Activated naive CD8-positive, alpha-beta T cell treated with anti-CD3 and anti-CD28 coated beads, Interleukin-2, amount 50 U/mL, for 24 hours (primary cell): Measurements from ENCODE around the gene BOLL.
"Not testable (repeated sequence)": the region's sequence is repeated elsewhere in the genome, so short reads cannot be mapped to it uniquely, and the experiment has no call there.

Experiments used
- ATAC-seq: fragments of 150-1000 bp; cut with Tn5 transposase; one replicate; pipeline ENCODE4 v1.10.0; 2021
- DNase-seq: peaks from one replicate; pipeline ENCODE4 v3.0.0; 2021
- H3K27ac Mint-ChIP-seq: one replicate; pipeline ENCODE4 v1.8.0; 2021; ENCODE audit warnings: mild to moderate bottlenecking, mixed read lengths
- H3K27me3 Mint-ChIP-seq: one replicate; pipeline ENCODE4 v1.8.0; 2021; ENCODE audit warnings: mixed read lengths
- H3K36me3 Mint-ChIP-seq: one replicate; pipeline ENCODE4 v1.8.0; 2021; ENCODE audit warnings: low read depth, mixed read lengths
- H3K4me1 Mint-ChIP-seq: one replicate; pipeline ENCODE4 v1.8.0; 2021; ENCODE audit warnings: mixed read lengths
- H3K4me3 Mint-ChIP-seq: one replicate; pipeline ENCODE4 v1.8.0; 2021; ENCODE audit warnings: mild to moderate bottlenecking, moderate library complexity, mixed read lengths
- H3K9me3 Mint-ChIP-seq: one replicate; pipeline ENCODE4 v1.8.0; 2021; ENCODE audit warnings: mixed read lengths

BOLL gene

GRCh38 chr2:197705912-197706838, 78.9 kb downstream of the BOLL start:
- Mint-ChIP-seq H3K4me3 (peak overlapping the region; percentile 86), H3K4me1 (peaks cover 41% of the 10 kb centered on the region), H3K27ac (peak overlapping the region; percentile 93), H3K36me3 (peaks cover 32% of the 10 kb centered on the region), H3K9me3 (no peaks in the 10 kb centered on the region), H3K27me3 (no peaks in the 10 kb centered on the region)
- DNase-seq (peak; percentile 12), ATAC-seq (no peak)

GRCh38 chr2:197705121-197705911, 79.8 kb downstream of the BOLL start, which contains the start of gene MARS2:
TSS of gene MARS2 (plus strand) at chr2:197705369. CDS start at chr2:197705406, 37 bp downstream.
- peak; percentile 93 for DNase-seq
- Mint-ChIP-seq H3K4me1 (peaks cover 34% of the 10 kb centered on the region), H3K27ac (peak within 1 kb of the TSS; percentile 93), H3K27me3 (peaks cover 2% of the 10 kb centered on the region), H3K9me3 (no peaks in the 10 kb centered on the region), H3K36me3 (peaks cover 29% of the 10 kb centered on the region), H3K4me3 (peak within 1 kb of the TSS; percentile 86)
- ATAC-seq: peak; percentile 84

GRCh38 chr2:197704434-197705120, 80.5 kb downstream of the BOLL start:
- peaks cover 24% of the 10 kb centered on the region for H3K36me3 Mint-ChIP-seq
- ATAC-seq (peak; percentile 30), DNase-seq (no peak)
- H3K4me3 Mint-ChIP-seq: peak overlapping the region; percentile 86
- peaks cover 6% of the 10 kb centered on the region for H3K27me3 Mint-ChIP-seq
- H3K4me1 Mint-ChIP-seq: peaks cover 27% of the 10 kb centered on the region
- peak overlapping the region; percentile 93 for H3K27ac Mint-ChIP-seq
- no peaks in the 10 kb centered on the region for H3K9me3 Mint-ChIP-seq

GRCh38 chr2:197700960-197701359, 84.2 kb downstream of the BOLL start:
- peaks cover 6% of the 10 kb centered on the region for H3K4me1 Mint-ChIP-seq
- no peak overlapping the region for H3K27ac Mint-ChIP-seq
- H3K36me3 Mint-ChIP-seq: peaks cover 2% of the 10 kb centered on the region
- DNase-seq (no peak), ATAC-seq (no peak)
- no peaks in the 10 kb centered on the region for H3K9me3 Mint-ChIP-seq
- no peak overlapping the region for H3K4me3 Mint-ChIP-seq
- H3K27me3 Mint-ChIP-seq: peaks cover 8% of the 10 kb centered on the region

GRCh38 chr2:197699724-197700123, 85.4 kb downstream of the BOLL start:
- not testable (repeated sequence) for DNase-seq, H3K4me1 Mint-ChIP-seq, H3K9me3 Mint-ChIP-seq, H3K36me3 Mint-ChIP-seq, H3K27ac Mint-ChIP-seq, H3K27me3 Mint-ChIP-seq, ATAC-seq, H3K4me3 Mint-ChIP-seq

- H3K4me1 Mint-ChIP-seq, H3K4me3 Mint-ChIP-seq, ATAC-seq: not testable (repeated sequence)
These were observed 88.5 kb downstream of the BOLL start for GRCh38 chr2:197696571-197696970.

GRCh38 chr2:197695971-197696370, 89.1 kb downstream of the BOLL start:
- ATAC-seq: not testable (repeated sequence)

More at GRCh38 chr2:197696571-197696970, 88.5 kb downstream of the BOLL start:
- not testable (repeated sequence) for H3K27me3 Mint-ChIP-seq, H3K9me3 Mint-ChIP-seq, H3K27ac Mint-ChIP-seq, DNase-seq, H3K36me3 Mint-ChIP-seq

GRCh38 chr2:197695206-197695605, 89.9 kb downstream of the BOLL start:
- H3K4me1 Mint-ChIP-seq, DNase-seq, ATAC-seq, H3K4me3 Mint-ChIP-seq, H3K27me3 Mint-ChIP-seq, H3K36me3 Mint-ChIP-seq, H3K27ac Mint-ChIP-seq, H3K9me3 Mint-ChIP-seq: not testable (repeated sequence)

More at GRCh38 chr2:197695971-197696370, 89.1 kb downstream of the BOLL start:
- not testable (repeated sequence) for H3K4me1 Mint-ChIP-seq, DNase-seq, H3K36me3 Mint-ChIP-seq, H3K9me3 Mint-ChIP-seq, H3K4me3 Mint-ChIP-seq, H3K27me3 Mint-ChIP-seq, H3K27ac Mint-ChIP-seq

- Mint-ChIP-seq H3K4me1 (peaks cover 2% of the 10 kb centered on the region), H3K9me3 (no peaks in the 10 kb centered on the region), H3K4me3 (no peak overlapping the region), H3K27ac (no peak overlapping the region), H3K27me3 (peaks cover 7% of the 10 kb centered on the region), H3K36me3 (no peaks in the 10 kb centered on the region)
- peak; percentile 80 for ATAC-seq
- no peak for DNase-seq
These were observed 107.6 kb downstream of the BOLL start for GRCh38 chr2:197677483-197677882.

GRCh38 chr2:197677056-197677455, 108.1 kb downstream of the BOLL start:
- Mint-ChIP-seq H3K27ac (no peak overlapping the region), H3K9me3 (no peaks in the 10 kb centered on the region), H3K27me3 (peaks cover 7% of the 10 kb centered on the region), H3K36me3 (no peaks in the 10 kb centered on the region), H3K4me3 (no peak overlapping the region), H3K4me1 (peaks cover 2% of the 10 kb centered on the region)
- no peak for DNase-seq
- ATAC-seq: no peak
